HepG2 (cell line): ENCODE results near the gene CEP83. TPM values are rescaled to one million over a fixed set of nuclear protein-coding genes. Genes with fewer than 3 reads are reported as not detected.

Experiments used
- ATAC-seq: fragments of 200-7000 bp; cut with Tn5 transposase; 3 replicates; pipeline ENCODE4 v1.9.1; 2020; ENCODE audit warnings: mild to moderate bottlenecking, moderate library complexity
- BruUV-seq: library from RNA; stranded (reverse); fragments of 400-500 nt; replicated peaks from 2 replicates; lab custom pipeline; 2021; lab: Mats Ljungman, UMichigan
- CTCF ChIA-PET: fragments of 300-600 bp; formaldehyde crosslinking; extraction: SDS; loops from one replicate; lab custom pipeline; 2021; ENCODE audit warnings: low total read pairs, inconsistent platforms, low intra/inter-chr PET ratio; lab: Yijun Ruan, JAX
- POLR2A ChIA-PET: fragments of 350-600 bp; sonication (Branson Sonifier 250); formaldehyde crosslinking; loops from one replicate; lab custom pipeline; 2020; ENCODE audit warnings: antibody characterized with exemption, inconsistent platforms; lab: Yijun Ruan, JAX
- DNase-seq: peaks from one replicate; pipeline ENCODE4 v3.0.0-alpha.2; 2015; ENCODE audit warnings: low spot score
- FAIRE-seq: peaks from 3 replicates; lab custom pipeline; 2011; peaks lifted over from hg19 to GRCh38; lab: Jason Lieb, UNC
- H2AFZ ChIP-seq: one replicate; pipeline ENCODE4 v1.6.1; 2011; ENCODE audit warnings: low read length, inconsistent platforms
- H3K27ac ChIP-seq: fragments of 300-600 bp; 3 replicates; pipeline ENCODE4 v1.8.0; 2011; ENCODE audit warnings: mixed run types, mild to moderate bottlenecking, mixed read lengths, low read length, inconsistent platforms; ENCODE audit not compliant: insufficient read depth; ENCODE audit errors: extremely low read length
- H3K27me3 ChIP-seq, 2 experiments: fragments of 200-600 bp in 1 of 2; 2 replicates in 1 of 2; 3 replicates in 1 of 2; pipeline versions ENCODE4 v1.6.0 to v1.8.0; 2011; ENCODE audit warnings: low read length in 2 of 2, mild to moderate bottlenecking in 2 of 2, moderate library complexity in 2 of 2, inconsistent platforms in 1 of 2; ENCODE audit not compliant: insufficient read depth in 2 of 2, control insufficient read depth in 1 of 2
- H3K36me3 ChIP-seq, 2 experiments: fragments of 200-600 bp in 1 of 2; replicated peaks in 1 of 2; 2 replicates in 1 of 2; 3 replicates in 1 of 2; pipeline versions ENCODE4 v1.5.1 to v1.8.0; 2011; ENCODE audit warnings: low read length in 2 of 2, inconsistent platforms in 1 of 2; ENCODE audit not compliant: insufficient read depth in 2 of 2, control insufficient read depth in 1 of 2
- H3K4me1 ChIP-seq: 2 replicates; pipeline ENCODE4 v1.5.1; 2012; ENCODE audit warnings: low read length, inconsistent platforms; ENCODE audit not compliant: insufficient read depth
- H3K4me2 ChIP-seq: 2 replicates; pipeline ENCODE4 v1.6.0; 2011; ENCODE audit warnings: low read depth, low read length, inconsistent platforms
- H3K4me3 ChIP-seq, 3 experiments: fragments of 200-600 bp in 1 of 3; sonication (generic), shearing (Covaris generic) in 1 of 3; replicated peaks in 1 of 3; 2 replicates each; pipeline ENCODE4 v1.5.1; 2011 to 2016; ENCODE audit warnings: low read length in 3 of 3, inconsistent platforms in 2 of 3, low read depth in 2 of 3, mild to moderate bottlenecking in 2 of 3, control low read depth in 1 of 3, mixed read lengths in 1 of 3; ENCODE audit not compliant: insufficient read depth in 1 of 3
- H3K79me2 ChIP-seq: one replicate; pipeline ENCODE4 v1.6.1; 2011; ENCODE audit warnings: low read length, inconsistent platforms; ENCODE audit not compliant: insufficient read depth
- H3K9ac ChIP-seq: 2 replicates; pipeline ENCODE4 v1.6.0; 2011; ENCODE audit warnings: mild to moderate bottlenecking, low read depth, low read length, inconsistent platforms; ENCODE audit not compliant: insufficient read depth
- H3K9me3 ChIP-seq: 2 replicates; pipeline ENCODE4 v1.5.1; 2012; ENCODE audit warnings: mild to moderate bottlenecking, low read length
- H4K20me1 ChIP-seq: 2 replicates; pipeline ENCODE4 v1.6.0; 2011; ENCODE audit warnings: inconsistent platforms, mild to moderate bottlenecking, low read length, moderate library complexity; ENCODE audit not compliant: insufficient read depth
- ARNT ChIP-seq: fragments of 450-650 bp; IDR thresholded peaks from 2 replicates; pipeline ENCODE4 v1.6.1; 2017
- CHD4 ChIP-seq: fragments of 200-600 bp; sonication (generic); IDR thresholded peaks from 2 replicates; pipeline ENCODE4 v1.7.0; 2017; ENCODE audit warnings: mild to moderate bottlenecking, low read length, borderline replicate concordance
- E2F5 ChIP-seq: sonication (generic); formaldehyde crosslinking; conservative IDR thresholded peaks from 2 replicates; pipeline ENCODE4 v1.4.0; 2020; ENCODE audit warnings: missing genetic modification reagents
- FOXM1 ChIP-seq: sonication (generic); formaldehyde crosslinking; IDR thresholded peaks from 2 replicates; pipeline ENCODE4 v1.5.0; 2020; ENCODE audit warnings: missing genetic modification reagents
- HBP1 ChIP-seq: IDR thresholded peaks from 2 replicates; pipeline ENCODE4 v1.6.1; 2016; ENCODE audit warnings: low read depth, control low read depth
- IKZF1 ChIP-seq: fragments of 450-650 bp; IDR thresholded peaks from 2 replicates; pipeline ENCODE4 v1.7.1; 2016
- KLF13 ChIP-seq: sonication (generic); formaldehyde crosslinking; IDR thresholded peaks from 2 replicates; pipeline ENCODE4 v1.4.0; 2020; ENCODE audit warnings: mild to moderate bottlenecking, missing genetic modification reagents
- MEF2D ChIP-seq: sonication (generic); formaldehyde crosslinking; IDR thresholded peaks from 2 replicates; pipeline ENCODE4 v1.5.1; 2020; ENCODE audit warnings: mild to moderate bottlenecking, missing genetic modification reagents
- NBN ChIP-seq: fragments of 450-650 bp; conservative IDR thresholded peaks from 2 replicates; pipeline ENCODE4 v1.6.1; 2017
- PATZ1 ChIP-seq: sonication (generic); formaldehyde crosslinking; IDR thresholded peaks from 2 replicates; pipeline ENCODE4 v1.4.0; 2020; ENCODE audit warnings: missing genetic modification reagents
- TP53 ChIP-seq: sonication (generic); formaldehyde crosslinking; conservative IDR thresholded peaks from 2 replicates; pipeline ENCODE4 v1.4.0; 2020; ENCODE audit warnings: missing genetic modification reagents
- ZFAT ChIP-seq: sonication (generic); formaldehyde crosslinking; conservative IDR thresholded peaks from 2 replicates; pipeline ENCODE4 v1.8.1; 2023; ENCODE audit warnings: missing genetic modification reagents, inconsistent platforms
- ZFP1 ChIP-seq: IDR thresholded peaks from 2 replicates; pipeline ENCODE4 v1.6.1; 2016
- ZMYM3 ChIP-seq: sonication (generic); formaldehyde crosslinking; IDR thresholded peaks from 2 replicates; pipeline ENCODE4 v1.5.1; 2020; ENCODE audit warnings: mild to moderate bottlenecking, missing genetic modification reagents
- ZNF224 ChIP-seq: sonication (generic); formaldehyde crosslinking; IDR thresholded peaks from 2 replicates; pipeline ENCODE4 v1.5.0; 2020; ENCODE audit warnings: mild to moderate bottlenecking, missing genetic modification reagents
- ZNF331 ChIP-seq: sonication (generic); formaldehyde crosslinking; IDR thresholded peaks from 2 replicates; pipeline ENCODE4 v1.4.0; 2020; ENCODE audit warnings: missing genetic modification reagents
- WGBS: methylation state at CpG from one replicate; pipeline ENCODE4 v1.1.6; 2017; ENCODE audit warnings: low lambda C conversion rate; 5-methylcytosine and 5-hydroxymethylcytosine counted together
- in situ Hi-C: cut with HindIII; loops from 2 replicates; pipeline ENCODE4 v1.10.0; 2017; ENCODE audit warnings: low pct_unique_long_range_greater_than_20kb; ENCODE audit not compliant: extremely low pct_ligation_motif_present
- intact Hi-C: fragments of 100-400 bp; cut with micrococcal nuclease; formaldehyde crosslinking; loops from one replicate; pipeline ENCODE4 v1.10.0; 2022; ENCODE audit not compliant: unreplicated experiment
- polyA plus RNA-seq, 8 experiments: library from polyadenylated mRNA; depleted of rRNA in 3 of 8; stranded (reverse) in 7 of 8; unstranded in 1 of 8; fragments of >200 nt; fragmentation: Illumina TruSeq in 4 of 8; extraction: Trizol in 4 of 8; gene quantifications; 2 replicates each; pipeline versions ENCODE4 v1.2.1 to v1.2.3, GENCODE V29; 2011 to 2016; ENCODE audit warnings: low read depth in 4 of 8, missing spikeins in 1 of 8, mixed read lengths in 1 of 8; ENCODE audit not compliant: insufficient read depth in 1 of 8
- total RNA-seq, 5 experiments: library from RNA; depleted of rRNA; stranded (reverse); fragments of >200 nt; fragmentation: Illumina TruSeq; extraction: Trizol; gene quantifications; 2 replicates each; pipeline ENCODE4 v1.2.3, GENCODE V29; 2016; ENCODE audit warnings: low read depth in 1 of 5
- TF ChIP-seq, protein P1 (sequence below): sonication (generic); formaldehyde crosslinking; IDR thresholded peaks from 2 replicates; pipeline ENCODE4 v1.4.0; 2020; ENCODE audit warnings: missing genetic modification reagents, low read depth, mild to moderate bottlenecking, borderline replicate concordance

Gene CEP83
- total and polyA plus RNA-seq, 2 of the 13 experiments (the other 11 are each of a cell fraction or from before 2014, with no cell fraction given) = 6.2 to 19.2 TPM

DNA sequence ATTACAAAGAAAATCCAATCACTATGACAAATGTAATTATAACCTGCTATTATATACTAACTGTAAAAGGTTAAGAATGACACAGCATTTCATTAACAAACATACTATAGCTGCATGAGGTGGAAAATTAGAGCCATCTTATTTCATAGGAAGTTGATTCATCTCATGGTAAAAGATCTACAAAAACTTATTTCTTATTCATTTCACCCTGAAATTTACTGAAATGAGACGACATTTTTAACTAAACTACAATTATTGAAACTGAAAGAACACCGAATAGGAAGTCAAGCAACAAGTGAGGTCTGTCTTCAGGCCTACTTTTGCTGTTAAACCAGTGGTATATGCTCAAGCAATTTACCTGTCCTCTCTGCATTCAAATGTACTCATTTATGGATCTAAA, 87.2 kb downstream of the CEP83 start:
- BruUV-seq = no TSS peak
- Histone ChIP-seq H3K27ac (no peak overlapping the region), H4K20me1 (no peaks in the 10 kb centered on the region), H3K9me3 (no peaks in the 10 kb centered on the region), H3K4me2 (no peak overlapping the region), H3K4me3 (no peak overlapping the region), H3K79me2 (no peaks in the 10 kb centered on the region), H3K9ac (no peak overlapping the region), H3K36me3 (peaks cover 0 to 2% of the 10 kb centered on the region in 2 experiments; a peak in 1 of 5 replicates), H2AFZ (no peak overlapping the region), H3K27me3 (no peaks in the 10 kb centered on the region), H3K4me1 (no peaks in the 10 kb centered on the region)
- no peak for DNase-seq
- TF ChIP-seq ZNF331 (CRISPR knock-in tag) (no peak), ZFP1 (CRISPR knock-in tag) (no peak), ZMYM3 (CRISPR knock-in tag) (no peak)
- no peak for ATAC-seq
- intact Hi-C loops (no loop called here), in situ Hi-C loops (no loop called here)
- 97% methylated on average over 2 of the region's 2 CpGs for WGBS
- ChIA-PET CTCF (no interaction called here), POLR2A (no interaction called here)
- FAIRE-seq = no peak

DNA sequence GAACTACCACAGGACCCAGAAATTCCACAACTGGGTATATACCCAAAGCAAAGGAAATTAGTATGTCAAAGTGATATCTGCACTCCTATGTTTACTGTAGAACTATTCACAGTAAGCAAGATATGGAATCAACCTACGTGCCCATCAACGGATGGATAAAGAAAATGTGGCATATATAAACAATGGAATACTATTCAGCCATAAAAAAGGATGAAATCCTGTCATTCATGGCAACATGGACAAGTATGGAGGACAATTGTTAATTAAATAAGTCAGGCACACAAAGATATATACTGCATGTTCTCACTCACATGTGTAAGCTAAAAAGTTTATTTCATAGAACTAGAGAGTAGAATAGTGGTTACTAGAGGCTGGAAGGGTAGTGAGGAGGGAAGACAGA, 97.0 kb downstream of the CEP83 start:
- no peaks in the 10 kb centered on the region for H3K27me3 ChIP-seq
- H3K4me2 ChIP-seq = no peak overlapping the region
- in situ Hi-C loops = no loop called here
- FAIRE-seq (no peak), ATAC-seq (no peak), DNase-seq (no peak)
- H3K79me2 ChIP-seq = no peaks in the 10 kb centered on the region
- ChIA-PET POLR2A (no interaction called here), CTCF (no interaction called here)
- H3K27ac ChIP-seq = no peak overlapping the region
- no peak overlapping the region for H2AFZ ChIP-seq
- no peaks in the 10 kb centered on the region for H4K20me1 ChIP-seq
- no TSS peak for BruUV-seq
- intact Hi-C loops = no loop called here
- no peak overlapping the region for H3K4me3 ChIP-seq
- WGBS = 98% methylated on average over 2 of the region's 2 CpGs
- no peaks in the 10 kb centered on the region for H3K4me1 ChIP-seq
- peaks cover 12% of the 10 kb centered on the region for H3K9me3 ChIP-seq
- H3K36me3 ChIP-seq = no peaks in the 10 kb centered on the region; a peak in 1 of 5 replicates
- H3K9ac ChIP-seq = no peak overlapping the region
- TF ChIP-seq IKZF1 (no peak), NBN (no peak), PATZ1 (no peak), ZFAT (CRISPR knock-in tag) (no peak), FOXM1 (CRISPR knock-in tag) (no peak), E2F5 (CRISPR knock-in tag) (no peak), KLF13 (CRISPR knock-in tag) (no peak), HBP1 (CRISPR knock-in tag) (no peak), ZNF224 (CRISPR knock-in tag) (no peak), MEF2D (CRISPR knock-in tag) (no peak), CHD4 (no peak), ARNT (no peak), TP53 (no peak)
- TF ChIP-seq, protein P1, sequence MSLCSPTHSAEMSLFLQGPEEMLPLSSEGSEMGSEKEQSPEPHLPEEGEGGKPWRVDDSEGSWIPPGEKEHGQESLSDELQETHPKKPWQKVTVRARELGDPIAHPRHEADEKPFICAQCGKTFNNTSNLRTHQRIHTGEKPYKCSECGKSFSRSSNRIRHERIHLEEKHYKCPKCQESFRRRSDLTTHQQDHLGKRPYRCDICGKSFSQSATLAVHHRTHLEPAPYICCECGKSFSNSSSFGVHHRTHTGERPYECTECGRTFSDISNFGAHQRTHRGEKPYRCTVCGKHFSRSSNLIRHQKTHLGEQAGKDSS (CRISPR knock-in tag) = no peak
